NOMO-1 treated with DMSO at 0.1 percent for 48 hours (cell line): ENCODE data around the gene USP36.
A peak's percentile ranks its signal among the peaks of the same experiment; 100 is the strongest.

ENCODE experiments used
- DNase-seq: peaks from one replicate; lab custom pipeline; 2025; ENCODE audit not compliant: unreplicated experiment; lab: John Stamatoyannopoulos, UW

USP36 gene

DNA sequence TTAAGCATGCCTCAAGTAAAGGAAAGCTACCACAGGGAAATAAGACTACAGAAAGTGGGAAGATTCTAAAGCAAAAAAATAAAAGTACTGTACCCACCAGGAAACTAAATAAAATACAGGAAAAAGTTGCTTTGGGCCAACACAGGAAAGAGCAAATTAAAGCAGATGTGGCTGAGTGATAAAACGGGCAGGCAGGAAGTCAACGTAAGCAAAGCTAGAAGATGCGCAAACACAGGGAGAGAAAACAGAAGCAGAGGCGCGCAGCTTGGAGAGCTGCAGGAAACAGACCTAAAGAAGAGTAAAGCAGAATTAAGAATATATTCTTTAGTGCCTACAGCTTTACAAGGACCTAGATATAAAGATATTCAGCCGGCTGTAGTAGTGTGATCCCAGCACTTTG is 21.7 kb downstream of the USP36 start:
- no peak for DNase-seq

DNA sequence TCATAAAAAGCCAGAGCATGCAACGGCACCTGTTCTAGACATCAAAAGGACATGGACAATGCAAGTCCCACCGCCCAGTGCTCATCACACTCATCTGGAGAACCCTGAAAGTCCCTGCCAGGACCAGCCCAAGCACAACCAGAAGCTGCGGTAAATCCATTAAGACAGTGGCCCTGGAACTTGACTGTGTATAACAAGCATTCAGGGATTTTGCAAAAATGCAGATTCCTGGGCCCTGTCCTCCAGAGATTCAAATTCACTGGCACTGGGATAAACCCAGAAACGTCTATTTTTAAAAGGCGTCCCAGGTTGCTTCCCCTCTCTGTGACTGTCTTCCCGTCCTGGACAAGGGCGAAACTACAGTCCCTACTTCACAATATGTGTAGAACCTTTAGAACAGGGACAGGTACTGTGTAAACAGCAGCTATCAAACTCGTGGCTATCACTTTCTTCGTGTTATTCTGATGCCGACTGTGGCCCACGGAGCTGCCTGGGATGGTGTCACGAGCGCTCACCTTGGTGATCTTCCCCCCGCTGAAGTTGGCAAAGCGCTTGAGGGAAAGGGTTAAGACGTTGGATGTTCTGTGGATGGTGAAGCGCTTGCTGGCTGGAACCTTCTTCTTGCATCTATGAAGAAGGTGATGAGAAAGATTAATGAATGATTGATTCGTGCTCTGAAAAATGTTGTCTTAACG is 22.3 kb downstream of the USP36 start:
- no peak for DNase-seq

DNA sequence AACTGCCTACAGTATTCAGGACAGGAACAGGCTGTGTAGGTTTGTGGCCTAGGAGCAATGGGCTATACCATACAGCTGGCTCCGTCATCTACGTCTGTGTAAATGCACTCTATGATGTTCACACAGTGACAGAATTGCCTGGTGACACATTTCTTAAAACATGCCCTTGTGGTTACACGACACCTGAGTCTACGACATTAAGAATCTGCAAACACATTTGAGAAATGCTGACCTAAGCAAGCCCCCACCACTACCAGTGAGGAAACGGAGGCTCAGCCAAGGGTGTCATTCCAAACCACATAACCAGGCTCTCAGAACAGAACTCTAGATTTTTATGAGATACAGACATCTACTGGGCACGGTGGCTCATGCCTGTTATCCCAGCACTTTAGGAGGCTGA is 23.5 kb downstream of the USP36 start:
- no peak for DNase-seq

DNA sequence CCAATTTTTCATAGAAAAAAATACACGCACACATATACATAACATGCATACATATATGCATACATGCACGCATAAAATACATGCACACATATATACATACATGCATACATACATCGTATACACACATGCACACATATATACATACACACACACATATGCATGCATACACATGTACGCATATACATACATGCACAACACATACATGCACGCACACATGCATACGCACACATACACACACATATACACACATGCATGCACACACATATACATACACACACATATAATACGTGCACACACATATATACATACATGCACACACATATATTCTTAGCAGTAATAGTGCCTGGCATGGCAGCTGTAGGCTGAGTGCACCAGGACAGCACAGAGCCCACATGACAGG is 24.9 kb downstream of the USP36 start:
- no peak for DNase-seq

GRCh38 chr17:78812855-78813254 is 27.8 kb downstream of the USP36 start:
- no peak for DNase-seq

- no peak for DNase-seq
These were observed 32.5 kb downstream of the USP36 start for GRCh38 chr17:78808163-78808562.

- DNase-seq, result no peak
These were observed 34.2 kb downstream of the USP36 start for GRCh38 chr17:78806451-78806850.

- DNase-seq, result no peak
These were observed 35.3 kb downstream of the USP36 start for GRCh38 chr17:78805301-78805700.

DNA sequence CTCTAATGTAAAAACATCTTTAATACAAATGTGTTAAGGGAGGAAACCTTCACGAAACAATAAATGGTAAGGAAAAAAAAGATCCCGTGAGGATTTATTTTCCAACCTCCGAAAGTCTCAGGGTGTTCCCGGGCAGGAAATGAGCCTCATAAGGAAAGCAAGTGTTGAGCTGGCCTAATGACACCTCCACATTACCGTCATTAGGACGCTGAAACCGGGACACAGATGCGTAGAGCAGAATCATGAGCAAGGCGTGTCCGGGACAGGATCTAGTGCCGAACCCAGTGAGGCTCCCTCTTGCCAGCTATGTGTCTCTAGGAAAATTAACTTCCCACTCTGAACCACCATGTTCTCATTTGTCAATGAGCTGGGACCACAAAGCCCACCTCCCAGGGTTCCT is 35.8 kb downstream of the USP36 start:
- no peak for DNase-seq

GRCh38 chr17:78803186-78803845 is 37.3 kb downstream of the USP36 start:
- DNase-seq, result no peak

GRCh38 chr17:78802459-78802858 is 38.2 kb downstream of the USP36 start:
- no peak for DNase-seq

- DNase-seq, result no peak
These were observed 38.6 kb downstream of the USP36 start for GRCh38 chr17:78802008-78802407.

DNA sequence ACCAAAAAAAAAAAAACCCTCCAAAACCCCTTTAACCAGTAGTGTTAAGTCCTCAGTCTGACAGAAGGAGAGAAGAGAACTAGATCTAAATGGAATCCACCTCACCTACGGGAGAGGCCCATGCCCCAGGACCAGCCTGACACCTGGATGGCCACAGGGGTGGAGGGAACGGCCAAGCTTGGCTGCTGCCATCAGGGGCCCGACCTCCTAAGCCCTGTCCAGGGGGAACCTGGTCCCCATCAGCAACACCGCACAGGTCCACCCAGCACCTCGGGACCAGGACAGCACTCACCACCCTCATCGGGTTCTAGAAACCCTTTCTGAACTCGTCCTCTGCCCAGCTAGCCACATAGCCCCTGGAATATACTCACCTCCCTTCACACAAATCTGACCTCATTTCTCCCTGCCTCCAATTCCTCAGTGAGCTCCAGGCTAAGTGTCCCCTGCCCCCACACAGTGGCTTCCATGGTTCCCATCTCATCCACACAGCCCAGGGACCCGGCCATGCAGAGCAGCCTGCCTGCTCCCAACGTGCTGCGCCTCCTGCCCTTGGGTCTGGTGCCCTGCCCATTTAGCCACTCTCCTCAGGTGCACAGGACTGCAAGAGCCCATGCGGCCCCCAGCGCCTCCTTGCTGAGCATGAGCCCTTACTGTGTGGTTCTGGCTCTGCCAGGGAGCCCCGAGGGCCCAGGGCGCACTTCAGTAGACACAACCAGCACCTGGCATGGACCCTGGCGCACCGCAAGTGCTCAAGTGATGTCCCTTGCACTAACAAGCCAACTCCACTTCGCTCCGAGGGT is 40.3 kb downstream of the USP36 start:
- no peak for DNase-seq

GRCh38 chr17:78798695-78799559 is 41.7 kb downstream of the USP36 start:
- DNase-seq, result peak; percentile 11

GRCh38 chr17:78797691-78798585 is 42.7 kb downstream of the USP36 start:
- no peak for DNase-seq

- no peak for DNase-seq
These were observed 43.4 kb downstream of the USP36 start for GRCh38 chr17:78797213-78797612.

DNA sequence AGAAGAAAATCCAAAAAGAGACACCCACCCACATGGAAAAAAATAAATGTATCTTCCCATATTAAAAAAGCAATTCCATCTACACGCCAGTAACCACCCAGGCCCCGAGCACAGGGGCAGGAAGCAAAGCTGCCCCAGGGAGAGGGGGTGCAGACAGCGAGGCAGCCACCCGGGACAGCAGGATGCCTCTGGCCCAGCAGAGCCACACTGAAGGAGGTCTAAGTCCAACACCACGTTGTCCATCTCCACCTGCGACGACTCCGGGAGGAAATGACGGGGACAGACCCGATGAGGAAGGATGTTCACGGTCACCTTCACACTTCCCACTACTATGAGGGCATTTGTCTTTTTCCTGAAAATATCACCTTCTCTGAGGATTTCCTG is 44.1 kb downstream of the USP36 start:
- DNase-seq, result no peak

- DNase-seq, result no peak
These were observed 44.6 kb downstream of the USP36 start for GRCh38 chr17:78795861-78796516.

- no peak for DNase-seq
These were observed 45.6 kb downstream of the USP36 start for GRCh38 chr17:78794864-78795640.
